IMR-90 (cell line): ENCODE data around the gene DCAF8L2.

ENCODE experiments used
- BHLHE40 ChIP-seq: fragments of 150-350 bp; IDR thresholded peaks from 2 replicates; pipeline ENCODE4 v1.6.1; 2016; ENCODE audit warnings: mild to moderate bottlenecking, low read depth, low read length
- CEBPB ChIP-seq: IDR thresholded peaks from 2 replicates; pipeline ENCODE4 v1.6.1; 2012; ENCODE audit warnings: low read depth, low read length, improper control_type of control experiment
- CTCF ChIP-seq: conservative IDR thresholded peaks from 2 replicates; pipeline ENCODE4 v1.5.1; 2012; ENCODE audit warnings: mild to moderate bottlenecking, low read depth, low read length, improper control_type of control experiment
- ELK1 ChIP-seq: fragments of 150-350 bp; IDR thresholded peaks from 2 replicates; pipeline ENCODE4 v1.6.1; 2016; ENCODE audit warnings: low read depth, mild to moderate bottlenecking, low read length, moderate library complexity, borderline replicate concordance
- FOS ChIP-seq: fragments of 150-350 bp; IDR thresholded peaks from 2 replicates; pipeline ENCODE4 v1.6.1; 2016; ENCODE audit warnings: low read depth, low read length
- MXI1 ChIP-seq: IDR thresholded peaks from 2 replicates; pipeline ENCODE4 v1.6.1; 2012; ENCODE audit warnings: low read depth, mild to moderate bottlenecking, low read length, moderate library complexity, borderline replicate concordance
- POLR2A ChIP-seq: IDR thresholded peaks from 2 replicates; pipeline ENCODE4 v1.6.1; 2012; ENCODE audit warnings: mild to moderate bottlenecking, low read depth, low read length
- RFX5 ChIP-seq: IDR thresholded peaks from 2 replicates; pipeline ENCODE4 v1.8.0; 2012; ENCODE audit warnings: low read depth, mild to moderate bottlenecking, low read length, moderate library complexity

GRCh38 chrX:27797575-27797974, 207.4 kb downstream of the DCAF8L2 start:
- no peak for TF ChIP-seq POLR2A
- TF ChIP-seq FOS = no peak
- no peak for TF ChIP-seq BHLHE40
- TF ChIP-seq MXI1 = no peak
- no peak for TF ChIP-seq CTCF
- TF ChIP-seq RFX5 = no peak
- no peak for TF ChIP-seq ELK1
- no peak for TF ChIP-seq CEBPB
